Spleen (tissue), 11 donors: ENCODE measurements around the gene FBXO47. TPM values are rescaled to one million over a fixed set of nuclear protein-coding genes. Genes with fewer than 3 reads are reported as not detected.
A peak's percentile ranks its signal among the peaks of the same experiment; 100 is the strongest.

Source experiments
- DNase-seq: peaks from one replicate; pipeline ENCODE4 v3.0.0-alpha.2; 2020
- H3K27ac ChIP-seq, 8 donors: fragments of 200-600 bp; sonication (generic) in 7 of 8; 1 replicate in 4 of 8; 2 replicates in 4 of 8; pipeline versions ENCODE4 v1.5.0 to v1.8.0; 2016 to 2021; ENCODE audit warnings: inconsistent platforms in 4 of 8, mild to moderate bottlenecking in 4 of 8, moderate library complexity in 1 of 8
- H3K27me3 ChIP-seq, 7 donors: fragments of 200-600 bp; sonication (generic) in 6 of 7; replicated peaks in 1 of 7; 1 replicate in 4 of 7; 2 replicates in 3 of 7; pipeline versions ENCODE4 v1.5.0 to v1.8.0; 2016 to 2021; ENCODE audit warnings: inconsistent platforms in 3 of 7, mild to moderate bottlenecking in 1 of 7
- H3K36me3 ChIP-seq, 6 donors: fragments of 200-600 bp; sonication (generic) in 5 of 6; 1 replicate in 4 of 6; 2 replicates in 2 of 6; pipeline versions ENCODE4 v1.5.0 to v1.8.0; 2016 to 2021; ENCODE audit warnings: inconsistent platforms in 2 of 6
- H3K4me1 ChIP-seq, 6 donors: fragments of 200-600 bp; sonication (generic) in 5 of 6; 1 replicate in 3 of 6; 2 replicates in 3 of 6; pipeline versions ENCODE4 v1.5.0 to v1.8.0; 2016 to 2021; ENCODE audit warnings: inconsistent platforms in 3 of 6
- H3K4me3 ChIP-seq, 8 donors: fragments of 200-600 bp; sonication (generic) in 7 of 8; 1 replicate in 4 of 8; 2 replicates in 4 of 8; pipeline versions ENCODE4 v1.5.0 to v1.8.0; 2016 to 2021; ENCODE audit warnings: inconsistent platforms in 4 of 8, mild to moderate bottlenecking in 4 of 8, moderate library complexity in 2 of 8
- H3K9me3 ChIP-seq, 8 donors: fragments of 200-600 bp; sonication (generic) in 7 of 8; 1 replicate in 4 of 8; 2 replicates in 4 of 8; pipeline versions ENCODE4 v1.5.0 to v1.8.0; 2016 to 2021; ENCODE audit warnings: inconsistent platforms in 4 of 8
- CTCF ChIP-seq, 11 experiments: fragments of 200-600 bp in 7 of 11; fragments of 450-650 bp in 4 of 11; sonication (generic) in 4 of 11; IDR thresholded peaks in 8 of 11; conservative IDR thresholded peaks in 3 of 11; 1 replicate in 7 of 11; 2 replicates in 4 of 11; pipeline versions ENCODE4 v1.4.0 to v1.8.0; 2016 to 2021; ENCODE audit warnings: antibody characterized with exemption in 11 of 11, inconsistent platforms in 4 of 11, mild to moderate bottlenecking in 1 of 11
- POLR2A ChIP-seq, 3 donors: fragments of 450-650 bp; IDR thresholded peaks; one replicate each; pipeline ENCODE4 v1.5.1; 2017; ENCODE audit warnings: antibody characterized with exemption in 3 of 3, mild to moderate bottlenecking in 1 of 3
- POLR2AphosphoS5 ChIP-seq, 3 donors: sonication (generic); formaldehyde crosslinking; IDR thresholded peaks; one replicate each; pipeline ENCODE4 v1.5.1; 2017; ENCODE audit warnings: antibody characterized with exemption in 3 of 3
- WGBS, 5 donors: extraction: QIAGEN DNeasy Blood & Tissue Kit in 3 of 5; methylation state at CpG; one replicate each; pipeline versions ENCODE4 v1.1.5 to v1.1.7; 2013 to 2018; 5-methylcytosine and 5-hydroxymethylcytosine counted together
- intact Hi-C: fragments of 100-400 bp; cut with DNase I; formaldehyde crosslinking; loops from one replicate; pipeline ENCODE4 v1.15.0; 2023; ENCODE audit warnings: low total_unique reads
- polyA plus RNA-seq, 3 donors: library from polyadenylated mRNA; stranded (reverse); fragments of 200-250 nt; gene quantifications; one replicate each; pipeline ENCODE4 v1.2.1, GENCODE V29; 2013
- total RNA-seq, 7 donors: library from RNA; depleted of rRNA in 3 of 7; stranded (reverse); fragments of >200 nt in 3 of 7; fragmentation: NEBNext Ultra II Directional in 4 of 7; extraction: Animal tissue kit (Norgen Biotek cat#: 25700) in 4 of 7; gene quantifications; one replicate each; pipeline versions ENCODE4 v1.1.0 to v1.2.1, GENCODE V29; 2016 to 2021
- donor health status: healthy with polysubstance abuse.
- donor health status: DM: no; HTN: no; CAD: no; lungs with moderate emphysema.
- donor health status: DM: no; HTN: no; CAD: no.
- donor health status: Bipolar disorder and iron deficiency.
- donor health status: healthy.
- donor health status: DM: no; HTN: no; CAD: no.
- donor health status: DM: yes; HTN: yes; CAD: no.

The FBXO47 gene
- total and polyA plus RNA-seq, 10 donors, result 0.06 TPM; not detected in 9

GRCh38 chr17:38897671-38898290 lies 69.4 kb downstream of the FBXO47 start:
- Histone ChIP-seq H3K27me3 (no peaks in the 10 kb centered on the region), H3K4me1 (peaks cover 75 to 100% (median 98%) of the 10 kb centered on the region in 6 donors), H3K36me3 (peaks cover 0 to 98% (median 13%) of the 10 kb centered on the region in 6 donors), H3K4me3 (peak overlapping the region in 3 of 8 donors; percentile 28 to 65 (median 29)), H3K9me3 (no peaks in the 10 kb centered on the region), H3K27ac (peak overlapping the region; percentile 83 to 95 (median 88))
- no peak for TF ChIP-seq POLR2A (IDR thresholded peaks at IDR 0.05)
- TF ChIP-seq POLR2AphosphoS5 (IDR thresholded peaks at IDR 0.05), result peak; percentile 44 to 85 (median 77)
- TF ChIP-seq CTCF (IDR thresholded peaks at IDR 0.05 in 8 of 11, conservative IDR thresholded peaks at IDR 0.05 in 3 of 11), result no peak
- peak; percentile 84 for DNase-seq
- WGBS, 5 donors, result 42 to 58% (median 56%) methylated on average over 7 to 12 of the region's 12 CpGs
- intact Hi-C loops, result no loop called here

- DNase-seq, result peak; percentile 77
- Histone ChIP-seq H3K36me3 (peaks cover 0 to 98% (median 15%) of the 10 kb centered on the region in 6 donors), H3K27me3 (no peaks in the 10 kb centered on the region), H3K4me3 (peak overlapping the region in 1 of 8 donors; percentile 65), H3K9me3 (no peaks in the 10 kb centered on the region), H3K4me1 (peaks cover 81 to 100% (median 98%) of the 10 kb centered on the region in 6 donors), H3K27ac (peak overlapping the region; percentile 83 to 95 (median 88))
- 75 to 83% (median 81%) methylated on average over 4 to 6 of the region's 6 CpGs for WGBS, 5 donors
- intact Hi-C loops, result no loop called here
- TF ChIP-seq POLR2AphosphoS5 (IDR thresholded peaks at IDR 0.05) (peak in 1 of 3 donors; percentile 48), POLR2A (IDR thresholded peaks at IDR 0.05) (no peak), CTCF (IDR thresholded peaks at IDR 0.05 in 8 of 11, conservative IDR thresholded peaks at IDR 0.05 in 3 of 11) (no peak)
These were observed 70.0 kb downstream of the FBXO47 start for GRCh38 chr17:38897176-38897575.

- Histone ChIP-seq H3K36me3 (peaks cover 0 to 98% (median 20%) of the 10 kb centered on the region in 6 donors), H3K4me3 (peak overlapping the region in 1 of 8 donors; percentile 65), H3K4me1 (peaks cover 85 to 100% (median 98%) of the 10 kb centered on the region in 6 donors), H3K9me3 (no peaks in the 10 kb centered on the region), H3K27me3 (no peaks in the 10 kb centered on the region), H3K27ac (peak overlapping the region in 7 of 8 donors; percentile 83 to 95 (median 88))
- 56 to 74% (median 62%) methylated on average over 11 to 13 of the region's 13 CpGs for WGBS, 5 donors
- intact Hi-C loops, result no loop called here
- peak in 2 of 3 donors; percentile 56 to 59 for TF ChIP-seq POLR2AphosphoS5 (IDR thresholded peaks at IDR 0.05)
- no peak for TF ChIP-seq POLR2A (IDR thresholded peaks at IDR 0.05)
- DNase-seq, result peak; percentile 78
These were observed 70.8 kb downstream of the FBXO47 start for GRCh38 chr17:38896346-38896954.

GRCh38 chr17:38894276-38894675 lies 72.9 kb downstream of the FBXO47 start:
- Histone ChIP-seq H3K9me3 (no peaks in the 10 kb centered on the region), H3K36me3 (peaks cover 0 to 98% (median 37%) of the 10 kb centered on the region in 6 donors), H3K27ac (peak overlapping the region; percentile 22 to 87 (median 75)), H3K4me3 (no peak overlapping the region), H3K27me3 (no peaks in the 10 kb centered on the region), H3K4me1 (peaks cover 72 to 100% (median 98%) of the 10 kb centered on the region in 6 donors)
- intact Hi-C loops, result no loop called here
- 44 to 58% (median 52%) methylated on average over 7 of the region's 7 CpGs for WGBS, 5 donors
- TF ChIP-seq CTCF (IDR thresholded peaks at IDR 0.05 in 8 of 11, conservative IDR thresholded peaks at IDR 0.05 in 3 of 11) (no peak), POLR2A (IDR thresholded peaks at IDR 0.05) (no peak), POLR2AphosphoS5 (IDR thresholded peaks at IDR 0.05) (no peak)
- no peak for DNase-seq
